D721Med (cell line): ENCODE results near the gene SIRT3.

Experiments
- DNase-seq: peaks from one replicate; pipeline ENCODE4 v3.0.0; 2011; ENCODE audit warnings: low spot score; ENCODE audit not compliant: insufficient read length
- FAIRE-seq: peaks from 2 replicates; lab custom pipeline; 2011; peaks lifted over from hg19 to GRCh38; lab: Jason Lieb, UNC
- CTCF ChIP-seq: IDR thresholded peaks from 2 replicates; pipeline ENCODE4 v1.5.1; 2012; ENCODE audit warnings: mild to moderate bottlenecking, control low read depth; ENCODE audit not compliant: insufficient read depth; ENCODE audit errors: missing control alignments

The SIRT3 gene

GRCh38 chr11:282171-282570 is 46.0 kb upstream of the SIRT3 start:
- FAIRE-seq (no peak), DNase-seq (no peak)
- TF ChIP-seq CTCF: no peak

GRCh38 chr11:281486-282161 is 45.5 kb upstream of the SIRT3 start:
- TF ChIP-seq CTCF: no peak
- FAIRE-seq (no peak), DNase-seq (no peak)

- no peak for TF ChIP-seq CTCF
These were observed 44.8 kb upstream of the SIRT3 start for GRCh38 chr11:280706-281485.

GRCh38 chr11:279966-280705 is 44.0 kb upstream of the SIRT3 start:
- FAIRE-seq: no peak
- TF ChIP-seq CTCF: no peak
- DNase-seq: no peak

More at GRCh38 chr11:280706-281485, 44.8 kb upstream of the SIRT3 start:
- DNase-seq (no peak), FAIRE-seq (no peak)

GRCh38 chr11:279040-279965 is 43.2 kb upstream of the SIRT3 start:
- DNase-seq: no peak
- no peak for FAIRE-seq
- no peak for TF ChIP-seq CTCF

GRCh38 chr11:278001-278951 is 42.1 kb upstream of the SIRT3 start, which contains the start of gene NLRP6:
NLRP6 (plus strand) TSS chr11:278407; CDS start chr11:278570, 163 bp downstream.
- FAIRE-seq: no peak
- TF ChIP-seq CTCF: no peak
- no peak for DNase-seq
